ENCODE results near the gene GRK5.
"Not testable (repeated sequence)": the region's sequence is repeated elsewhere in the genome, so short reads cannot be mapped to it uniquely, and the experiment has no call there.

Gene GRK5

DNA sequence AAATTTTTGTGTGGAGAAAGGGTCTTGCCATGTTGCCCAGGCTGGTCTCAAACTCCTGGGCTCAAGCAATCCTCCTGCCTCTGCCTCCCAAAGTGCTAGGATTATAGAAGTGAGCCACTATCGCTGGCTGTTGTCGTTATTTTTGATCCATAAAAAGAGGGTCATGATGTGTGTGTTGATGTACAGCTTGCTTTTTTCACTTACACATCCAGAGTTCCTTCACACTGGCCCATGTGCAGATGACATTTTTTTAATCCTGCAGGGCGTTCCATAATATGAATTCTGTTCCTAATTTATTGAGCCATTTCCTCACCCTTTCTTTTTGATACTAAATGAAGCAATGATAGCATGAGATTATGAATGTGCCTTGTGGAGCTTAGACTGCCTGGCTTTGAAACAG, 40.8 kb downstream of the GRK5 start:
- DNase-seq (ENCODE audit: low read depth in 2 of 3, low spot score in 2 of 3): no peak

- no peak for DNase-seq (ENCODE audit: low read depth in 2 of 3, low spot score in 2 of 3)
Measured at GRCh38 chr10:119248681-119249080, 41.3 kb downstream of the GRK5 start.

GRCh38 chr10:119250641-119251314, 43.4 kb downstream of the GRK5 start:
- no peak for DNase-seq (ENCODE audit: low read depth in 2 of 3, low spot score in 2 of 3)

DNA sequence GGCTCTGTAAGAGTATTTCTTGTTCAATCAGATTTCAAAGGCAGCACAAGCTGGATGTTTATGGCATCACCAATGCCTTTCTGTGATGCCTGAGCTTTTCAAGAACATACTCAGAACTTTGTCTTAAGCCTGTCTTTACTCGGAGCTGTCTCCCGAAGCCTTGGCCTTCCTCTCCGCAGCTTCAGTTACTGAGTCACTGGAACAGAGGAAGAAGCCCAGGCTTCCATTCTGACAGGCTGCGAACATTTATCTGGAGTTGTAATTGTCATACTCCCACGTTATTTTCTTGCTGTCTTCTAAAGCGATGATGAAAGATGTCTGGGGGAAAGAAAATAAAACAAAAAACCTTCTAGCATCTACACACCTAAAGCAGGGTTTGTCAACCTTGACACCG, 43.9 kb downstream of the GRK5 start:
- DNase-seq (ENCODE audit: low read depth in 2 of 3, low spot score in 2 of 3): no peak

DNA sequence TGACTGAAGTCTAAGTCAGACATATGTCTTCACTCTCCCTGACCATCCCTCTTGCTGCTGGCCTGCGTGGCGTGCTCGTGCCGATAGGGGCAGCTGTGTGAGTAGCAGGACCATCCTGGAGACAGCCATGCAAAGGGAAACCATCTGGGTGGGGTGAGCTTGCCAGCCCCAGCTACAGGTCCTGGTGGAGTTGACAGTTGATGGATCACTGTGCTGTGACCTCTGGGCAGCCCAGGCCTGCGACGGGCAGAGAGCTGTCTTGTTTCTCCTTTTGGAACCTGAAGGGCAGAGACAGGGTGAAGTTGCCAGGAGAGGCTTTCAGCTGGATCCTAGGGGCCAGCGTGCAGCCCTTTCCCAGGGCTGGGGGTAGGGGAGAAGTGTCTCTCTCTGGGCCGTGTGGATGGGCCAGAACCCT, 44.7 kb downstream of the GRK5 start:
- no peak for DNase-seq (ENCODE audit: low read depth in 2 of 3, low spot score in 2 of 3)

DNA sequence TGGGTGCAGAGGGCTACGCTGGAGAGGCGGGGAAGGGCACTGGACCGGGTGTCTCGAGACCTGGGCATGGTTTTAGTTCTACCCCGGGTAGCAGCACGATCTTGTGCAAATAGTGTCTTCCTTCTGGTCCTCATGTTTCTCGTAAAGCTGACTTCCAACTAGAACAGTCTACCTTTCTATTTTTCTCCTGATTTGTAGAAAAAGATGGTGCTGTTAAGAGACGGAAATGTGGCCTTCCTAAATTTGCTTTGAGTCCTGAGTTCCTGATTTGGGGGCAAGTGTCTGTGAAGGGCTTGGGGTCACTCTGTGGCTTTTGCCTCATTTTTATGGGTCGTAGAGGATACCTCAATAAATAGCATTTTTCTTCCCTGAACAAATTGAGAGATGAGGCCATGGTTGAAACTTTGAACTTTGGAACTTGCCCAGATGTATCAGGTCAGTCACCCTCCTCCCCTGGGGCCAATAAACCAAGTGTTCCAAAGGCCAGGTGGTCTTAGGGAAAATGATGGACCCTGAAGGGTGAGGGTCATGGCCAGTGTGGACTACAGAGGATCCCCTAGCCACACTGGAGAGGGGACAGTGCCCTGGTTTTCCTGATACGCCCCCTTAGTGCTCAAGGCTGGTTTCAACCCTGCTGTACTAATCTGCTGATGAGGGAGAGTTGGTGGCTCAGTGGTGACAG, 45.2 kb downstream of the GRK5 start:
- DNase-seq (ENCODE audit: low read depth in 2 of 3, low spot score in 2 of 3): no peak

DNA sequence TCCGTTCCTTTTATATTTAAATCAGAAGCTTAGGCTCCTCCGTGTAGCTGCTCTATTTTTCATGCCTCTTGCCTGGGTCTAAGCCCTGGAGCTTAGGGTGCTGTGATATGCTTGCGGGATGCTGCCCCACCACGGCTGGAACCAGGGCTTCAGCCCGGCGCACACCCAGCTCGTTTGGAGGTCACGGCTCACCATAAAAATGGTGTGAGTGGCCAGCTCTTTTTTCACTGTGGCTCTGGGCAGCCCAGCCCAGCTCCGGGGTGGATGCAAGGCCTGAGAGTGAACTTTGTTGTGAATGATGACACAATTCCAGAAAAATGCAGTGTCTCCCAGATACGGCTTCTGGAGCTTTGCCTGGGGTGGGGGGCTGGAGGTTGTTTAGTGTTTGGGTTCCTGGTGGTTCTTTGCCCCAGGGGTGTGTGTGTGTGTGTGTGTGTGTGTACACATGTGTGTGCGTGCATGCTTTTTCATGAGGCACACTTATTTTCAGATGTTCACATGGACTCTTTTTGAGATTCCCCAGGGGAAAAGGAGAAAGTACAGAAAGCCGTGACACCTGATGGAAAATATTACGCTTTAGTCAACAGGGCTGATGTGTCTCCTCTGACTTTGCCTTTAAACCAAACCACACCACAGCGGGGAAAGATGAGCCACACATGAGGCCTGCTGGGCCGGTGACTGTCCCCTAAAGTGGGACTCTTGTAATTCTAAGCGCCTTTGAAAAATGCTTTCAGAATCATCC, 46.2 kb downstream of the GRK5 start:
- peak in 2 of 3 experiments; percentile 30 to 31 for DNase-seq (ENCODE audit: low read depth in 2 of 3, low spot score in 2 of 3)

GRCh38 chr10:119254335-119254734, 47.0 kb downstream of the GRK5 start:
- DNase-seq (ENCODE audit: low read depth in 2 of 3, low spot score in 2 of 3): no peak

DNA sequence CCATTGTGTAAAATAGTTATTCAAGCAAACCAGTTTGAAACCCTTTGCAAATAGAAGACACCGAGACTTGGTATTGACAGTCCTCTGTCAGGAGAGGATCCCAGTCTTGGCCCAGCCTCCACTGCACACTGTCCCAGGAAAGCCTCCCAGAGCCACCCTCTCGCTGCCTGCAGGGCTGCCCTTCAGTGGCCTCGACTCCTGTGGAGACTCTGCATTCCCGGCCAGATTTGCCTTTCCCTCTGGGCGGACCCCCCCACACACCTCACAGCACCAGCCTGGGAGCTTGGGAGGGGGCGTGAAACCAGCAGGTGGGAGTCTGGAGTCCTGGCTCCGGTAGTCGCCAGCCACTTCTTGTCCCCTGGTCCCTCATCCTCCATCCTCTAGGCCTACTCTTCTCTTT, 48.7 kb downstream of the GRK5 start:
- DNase-seq (ENCODE audit: low read depth in 2 of 3, low spot score in 2 of 3): no peak

- no peak for DNase-seq (ENCODE audit: low read depth in 2 of 3, low spot score in 2 of 3)
Measured at GRCh38 chr10:119256897-119257296, 49.5 kb downstream of the GRK5 start.

GRCh38 chr10:119257899-119258419, 50.6 kb downstream of the GRK5 start:
- no peak for DNase-seq (ENCODE audit: low read depth in 2 of 3, low spot score in 2 of 3)

DNA sequence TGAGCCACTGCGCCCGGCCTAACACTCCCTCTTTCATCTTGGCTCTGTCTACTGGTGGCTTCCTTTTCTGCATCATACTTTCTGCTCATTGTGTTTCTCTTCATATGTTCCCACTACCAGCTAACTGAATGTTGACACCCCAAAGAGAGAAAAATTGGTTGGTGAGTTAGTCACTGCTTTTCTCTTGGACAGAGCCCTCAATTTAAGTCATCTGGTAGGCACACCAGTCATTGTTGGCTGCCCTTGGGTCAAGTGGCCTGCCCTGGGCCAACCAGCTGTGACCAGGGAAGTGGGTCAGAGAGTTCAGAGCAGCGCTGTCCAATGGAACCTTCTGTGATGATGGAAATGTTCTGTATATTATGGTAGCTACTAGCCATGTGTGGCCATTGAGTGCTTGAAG, 52.0 kb downstream of the GRK5 start:
- DNase-seq (ENCODE audit: low read depth in 2 of 3, low spot score in 2 of 3): no peak

GRCh38 chr10:119261016-119261415, 53.6 kb downstream of the GRK5 start:
- DNase-seq (ENCODE audit: low read depth in 2 of 3, low spot score in 2 of 3): not testable (repeated sequence)

DNA sequence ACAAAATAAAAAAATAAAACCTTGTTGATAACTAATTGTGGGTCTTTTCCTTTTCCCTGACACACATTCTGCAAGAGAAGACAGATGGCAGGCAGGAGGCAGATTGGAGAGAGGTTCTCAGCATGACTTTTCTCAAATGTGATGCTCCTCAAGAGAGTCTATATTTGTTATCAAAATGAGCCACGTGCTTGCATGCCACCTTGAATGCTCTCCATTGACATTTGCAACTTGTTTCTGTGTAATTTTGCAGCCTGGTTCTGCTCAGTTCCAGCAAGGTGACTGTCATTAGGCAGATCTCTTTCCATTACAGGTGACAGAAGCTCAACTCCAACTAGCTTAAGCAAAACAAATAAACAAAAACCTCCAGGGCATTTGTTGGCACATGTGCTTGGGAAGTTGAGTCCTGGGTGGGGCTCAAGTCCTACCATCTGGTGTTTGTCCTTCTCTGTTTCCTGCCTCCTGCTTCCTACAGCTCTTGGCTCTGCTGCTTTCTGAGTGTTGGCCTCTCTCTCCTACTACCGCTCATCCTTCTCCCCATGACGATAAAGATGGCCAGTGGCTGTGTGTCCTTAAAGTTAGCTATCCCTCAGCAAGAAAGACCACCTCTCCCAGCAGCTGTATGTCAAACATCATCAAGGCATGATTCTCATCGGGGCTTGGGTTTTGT, 56.7 kb downstream of the GRK5 start:
- no peak for DNase-seq (ENCODE audit: low read depth in 2 of 3, low spot score in 2 of 3)

GRCh38 chr10:119265691-119266090, 58.3 kb downstream of the GRK5 start:
- DNase-seq (ENCODE audit: low read depth in 2 of 3, low spot score in 2 of 3): no peak

DNA sequence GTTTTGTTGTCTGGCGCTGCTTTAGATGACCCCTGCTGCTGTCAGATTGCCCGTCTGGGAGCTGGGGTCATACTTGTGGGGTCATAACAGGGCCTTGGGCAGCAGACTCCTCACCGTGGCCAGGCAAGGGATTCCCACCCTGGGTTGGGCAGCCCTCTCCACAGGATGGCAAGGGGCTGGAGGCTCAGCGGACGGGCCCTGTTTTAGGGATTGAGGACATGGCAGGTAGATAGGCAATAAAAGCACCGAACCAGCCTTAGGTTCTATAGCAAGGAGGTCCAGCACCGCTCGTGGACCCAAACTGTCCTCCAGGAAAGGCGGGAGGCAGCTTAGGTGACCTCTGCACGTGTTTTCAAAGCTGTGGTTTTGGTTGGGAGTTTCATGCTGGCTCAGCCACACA, 60.0 kb downstream of the GRK5 start:
- no peak for DNase-seq (ENCODE audit: low read depth in 2 of 3, low spot score in 2 of 3)

DNA sequence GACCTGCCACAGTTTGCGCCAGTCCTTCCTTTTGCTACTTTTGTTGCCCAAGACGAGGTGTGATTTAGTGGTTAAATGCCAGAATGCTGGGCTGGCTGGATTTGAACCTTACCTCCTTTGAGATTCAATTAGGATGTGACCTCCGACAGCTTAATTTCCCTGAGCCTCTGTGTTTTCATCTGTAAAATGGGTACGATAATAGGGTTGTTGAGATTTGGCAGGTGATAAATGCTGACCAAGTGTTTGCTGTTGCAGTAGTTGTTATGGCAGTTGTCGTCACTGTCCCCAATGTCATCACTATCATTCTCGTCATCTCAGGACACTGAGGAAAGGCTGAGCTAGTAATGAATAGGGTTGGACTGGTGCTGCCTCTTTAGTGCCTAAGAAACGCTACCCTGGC, 61.1 kb downstream of the GRK5 start:
- DNase-seq (ENCODE audit: low read depth in 2 of 3, low spot score in 2 of 3): no peak

DNA sequence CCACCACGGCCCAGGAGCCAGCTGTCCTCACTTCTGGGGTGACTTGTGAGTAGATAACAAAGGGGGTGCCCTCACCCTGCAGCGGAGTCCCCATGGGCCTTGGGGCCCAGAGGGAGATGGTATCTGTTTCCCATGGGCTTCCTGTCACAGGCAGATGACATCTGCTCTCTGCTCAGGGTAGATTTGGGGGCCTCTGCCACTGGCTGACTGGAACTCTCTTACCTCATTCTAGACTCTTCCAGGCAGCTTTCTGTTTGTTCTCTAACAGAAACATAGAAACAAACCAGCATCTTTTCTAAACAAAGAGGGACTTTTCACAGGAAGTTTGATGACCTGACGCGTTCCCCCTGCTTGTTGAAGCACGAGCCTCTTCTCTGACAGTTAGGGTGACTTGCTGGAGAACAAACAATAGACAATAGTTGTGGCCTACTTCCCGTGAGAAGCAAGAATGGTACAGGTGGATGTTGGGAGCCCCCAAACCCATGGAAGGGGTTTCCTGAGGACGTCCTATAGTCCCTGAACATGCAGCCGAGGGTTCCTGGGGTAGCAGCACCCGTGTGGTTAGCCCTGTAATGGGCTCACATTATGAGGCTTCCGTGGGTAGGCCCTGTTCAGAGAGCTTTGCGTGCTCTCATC, 61.6 kb downstream of the GRK5 start:
- peak in 2 of 3 experiments; percentile 18 to 27 for DNase-seq (ENCODE audit: low read depth in 2 of 3, low spot score in 2 of 3)

DNA sequence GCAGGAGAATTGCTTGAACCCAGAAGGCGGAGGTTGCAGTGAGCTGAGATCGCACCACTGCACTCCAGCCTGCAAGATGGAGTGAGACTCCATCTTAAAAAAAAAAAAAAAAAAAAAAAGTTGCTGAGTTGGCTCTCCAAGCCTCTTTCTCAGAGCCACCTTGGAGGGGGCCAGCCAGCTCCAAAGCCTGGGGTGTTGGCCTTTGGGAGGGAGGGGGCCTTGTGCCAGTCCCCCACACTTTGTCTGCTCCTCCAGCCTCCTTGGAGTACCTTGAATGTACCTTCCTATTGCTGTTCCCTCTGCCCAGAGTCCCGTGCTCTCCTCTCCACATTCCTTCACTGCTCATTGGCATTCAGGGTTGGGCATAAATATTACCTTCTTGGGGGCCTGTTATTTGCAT, 62.4 kb downstream of the GRK5 start:
- DNase-seq (ENCODE audit: low read depth in 2 of 3, low spot score in 2 of 3): no peak

GRCh38 chr10:119270762-119271366, 63.5 kb downstream of the GRK5 start:
- DNase-seq (ENCODE audit: low read depth in 2 of 3, low spot score in 2 of 3): peak in 2 of 3 experiments; percentile 25 to 29

DNA sequence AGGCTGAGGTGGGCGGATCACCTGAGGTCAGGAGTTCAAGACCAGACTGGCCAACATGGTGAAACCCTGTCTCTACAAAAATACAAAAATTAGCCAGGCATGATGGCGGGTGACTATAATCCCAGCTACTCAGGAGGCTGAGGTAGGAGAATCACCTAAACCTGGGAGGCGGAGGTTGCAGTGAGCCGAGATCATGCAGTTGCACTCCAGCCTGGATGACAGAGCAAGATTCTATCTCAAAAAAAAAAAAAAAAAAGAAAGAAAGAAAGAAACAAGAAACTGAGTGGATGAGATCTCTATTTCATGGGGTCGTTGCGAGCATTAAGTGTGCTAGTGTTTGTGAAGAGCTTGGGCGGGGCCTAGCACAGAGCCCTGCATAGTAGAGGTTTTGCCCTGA, 65.0 kb downstream of the GRK5 start:
- not testable (repeated sequence) for DNase-seq (ENCODE audit: low read depth in 2 of 3, low spot score in 2 of 3)

Measured in activated CD8-positive, alpha-beta memory T cell treated with anti-CD3 and anti-CD28 coated beads for 48 hours (primary cell).